Loucy (cell line): ENCODE results near the gene KIF26A.

Source experiments
- H2AFZ ChIP-seq: fragments of 200-600 bp; sonication (generic); 2 replicates; pipeline ENCODE4 v1.6.0; 2016; ENCODE audit warnings: antibody characterized with exemption, mild to moderate bottlenecking, low read length, moderate library complexity
- H3F3A ChIP-seq: fragments of 200-600 bp; 2 replicates; pipeline ENCODE4 v1.6.0; 2016; ENCODE audit warnings: antibody characterized with exemption, low read depth, mild to moderate bottlenecking
- H3K27me3 ChIP-seq: fragments of 200-600 bp; sonication (generic); 2 replicates; pipeline ENCODE4 v1.6.1; 2014; ENCODE audit warnings: low read length, mild to moderate bottlenecking; ENCODE audit not compliant: insufficient read depth, poor library complexity, severe bottlenecking
- H3K36me3 ChIP-seq: fragments of 200-600 bp; sonication (generic); 2 replicates; pipeline ENCODE4 v1.6.1; 2016; ENCODE audit warnings: low read length; ENCODE audit not compliant: insufficient read depth
- H3K4me1 ChIP-seq: fragments of 200-600 bp; sonication (generic); 2 replicates; pipeline ENCODE4 v1.5.1; 2014; ENCODE audit warnings: low read length, mild to moderate bottlenecking; ENCODE audit not compliant: insufficient read depth, poor library complexity, severe bottlenecking
- H3K4me2 ChIP-seq: fragments of 200-600 bp; sonication (generic); 2 replicates; pipeline ENCODE4 v1.6.0; 2014; ENCODE audit warnings: antibody characterized with exemption, low read length, low read depth, mild to moderate bottlenecking; ENCODE audit not compliant: poor library complexity, severe bottlenecking
- H3K4me3 ChIP-seq: fragments of 200-600 bp; sonication (generic); 2 replicates; pipeline ENCODE4 v1.5.1; 2014; ENCODE audit warnings: low read length, mild to moderate bottlenecking, mixed read lengths; ENCODE audit not compliant: poor library complexity, severe bottlenecking
- H3K79me2 ChIP-seq: fragments of 200-600 bp; sonication (generic); 2 replicates; pipeline ENCODE4 v1.6.1; 2014; ENCODE audit warnings: low read length; ENCODE audit not compliant: insufficient read depth
- H3K9ac ChIP-seq: fragments of 200-600 bp; sonication (generic); 2 replicates; pipeline ENCODE4 v1.6.0; 2014; ENCODE audit warnings: mild to moderate bottlenecking, low read depth, low read length, moderate library complexity; ENCODE audit not compliant: poor library complexity, severe bottlenecking
- H3K9me2 ChIP-seq: fragments of 200-600 bp; sonication (generic); replicated peaks from 2 replicates; pipeline ENCODE4 v1.6.1; 2016; ENCODE audit warnings: low read depth, low read length, mixed read lengths
- H3K9me3 ChIP-seq: fragments of 200-600 bp; sonication (generic); 2 replicates; pipeline ENCODE4 v1.6.1; 2014; ENCODE audit warnings: mild to moderate bottlenecking, antibody characterized with exemption, low read length, low read depth; ENCODE audit not compliant: insufficient read depth
- H4K20me1 ChIP-seq: fragments of 200-600 bp; sonication (generic); 2 replicates; pipeline ENCODE4 v1.6.0; 2014; ENCODE audit warnings: antibody characterized with exemption, low read length, mild to moderate bottlenecking; ENCODE audit not compliant: insufficient read depth, poor library complexity, severe bottlenecking
- CTCF ChIP-seq: fragments of 200-600 bp; sonication (generic); conservative IDR thresholded peaks from 2 replicates; pipeline ENCODE4 v1.5.1; 2014; ENCODE audit warnings: mild to moderate bottlenecking, antibody characterized with exemption, low read length
- EZH2phosphoT487 ChIP-seq: fragments of 200-600 bp; IDR thresholded peaks from 2 replicates; pipeline ENCODE4 v1.6.1; 2018; ENCODE audit warnings: antibody characterized with exemption, mild to moderate bottlenecking, moderate library complexity, borderline replicate concordance

The KIF26A gene

GRCh38 chr14:104191409-104191997, 53.1 kb downstream of the KIF26A start:
- no peak overlapping the region for H2AFZ ChIP-seq
- no peak overlapping the region for H3K4me2 ChIP-seq
- no peaks in the 10 kb centered on the region for H4K20me1 ChIP-seq
- H3K9me2 ChIP-seq, result no peaks in the 10 kb centered on the region
- TF ChIP-seq EZH2phosphoT487 (no peak), CTCF (no peak)
- peaks cover 9% of the 10 kb centered on the region for H3K4me1 ChIP-seq
- H3F3A ChIP-seq, result no peaks in the 10 kb centered on the region
- no peaks in the 10 kb centered on the region for H3K9me3 ChIP-seq
- H3K9ac ChIP-seq, result no peak overlapping the region
- H3K79me2 ChIP-seq, result no peaks in the 10 kb centered on the region
- no peak overlapping the region for H3K4me3 ChIP-seq
- no peaks in the 10 kb centered on the region for H3K36me3 ChIP-seq
- H3K27me3 ChIP-seq, result no peaks in the 10 kb centered on the region

GRCh38 chr14:104192146-104192882, 53.9 kb downstream of the KIF26A start:
- no peaks in the 10 kb centered on the region for H3K9me3 ChIP-seq
- H2AFZ ChIP-seq, result no peak overlapping the region
- H3K4me1 ChIP-seq, result peaks cover 16% of the 10 kb centered on the region
- no peak for TF ChIP-seq CTCF
- TF ChIP-seq EZH2phosphoT487, result no peak
- no peaks in the 10 kb centered on the region for H3F3A ChIP-seq
- H3K36me3 ChIP-seq, result no peaks in the 10 kb centered on the region
- no peaks in the 10 kb centered on the region for H3K9me2 ChIP-seq
- no peaks in the 10 kb centered on the region for H3K79me2 ChIP-seq
- H3K4me2 ChIP-seq, result no peak overlapping the region
- no peak overlapping the region for H3K4me3 ChIP-seq
- H4K20me1 ChIP-seq, result no peaks in the 10 kb centered on the region
- H3K27me3 ChIP-seq, result no peaks in the 10 kb centered on the region
- no peak overlapping the region for H3K9ac ChIP-seq

GRCh38 chr14:104192883-104193245, 54.5 kb downstream of the KIF26A start:
- Histone ChIP-seq H3K4me3 (no peak overlapping the region), H3F3A (no peaks in the 10 kb centered on the region), H2AFZ (no peak overlapping the region), H3K79me2 (no peaks in the 10 kb centered on the region), H3K9ac (no peak overlapping the region), H3K27me3 (no peaks in the 10 kb centered on the region), H3K36me3 (no peaks in the 10 kb centered on the region), H3K9me2 (no peaks in the 10 kb centered on the region), H3K4me1 (peaks cover 16% of the 10 kb centered on the region), H4K20me1 (no peaks in the 10 kb centered on the region), H3K4me2 (no peak overlapping the region), H3K9me3 (no peaks in the 10 kb centered on the region)
- no peak for TF ChIP-seq EZH2phosphoT487
- TF ChIP-seq CTCF, result no peak
